ENCODE measurements around the gene LARP4B.

The LARP4B gene

DNA sequence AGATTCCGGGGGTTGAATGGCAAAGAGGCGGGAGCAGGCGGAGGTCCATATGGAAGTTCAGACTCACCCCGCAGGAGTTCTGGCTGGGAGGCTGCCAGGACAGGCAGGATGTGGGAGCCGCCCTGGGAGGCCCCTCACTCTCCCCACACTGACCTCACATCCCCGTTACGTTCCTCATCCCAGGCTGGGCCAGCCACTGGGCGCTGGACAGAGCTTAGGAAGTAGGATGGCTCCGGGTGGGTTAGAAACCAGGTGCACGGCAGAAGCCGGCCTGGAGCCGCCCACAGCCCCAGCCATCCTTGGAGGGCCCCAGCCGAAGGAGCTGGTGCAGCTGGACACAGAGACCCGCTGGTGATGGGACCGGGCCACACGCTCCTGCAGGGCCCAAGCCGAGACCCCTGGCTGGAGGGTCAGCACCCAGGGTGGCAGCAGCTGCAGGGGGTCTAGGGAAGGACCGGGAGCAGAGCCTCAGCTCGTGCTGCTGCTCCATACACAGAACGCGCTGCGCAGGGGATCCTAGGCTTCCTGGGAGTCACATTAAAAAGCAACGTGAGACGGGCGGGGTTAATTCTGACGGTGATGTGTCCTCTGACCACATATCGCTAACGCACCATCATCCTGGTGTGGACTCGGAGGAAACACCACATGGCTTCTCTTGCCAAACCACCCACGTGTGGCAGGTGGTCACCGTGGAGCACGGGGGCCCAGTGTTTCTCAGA lies 143.4 kb downstream of the LARP4B start:
- no peak for DNase-seq (ENCODE audit: low read depth in 3 of 3)

GRCh38 chr10:786633-787474 lies 144.7 kb downstream of the LARP4B start:
- no peak for DNase-seq (ENCODE audit: low read depth in 3 of 3)

DNA sequence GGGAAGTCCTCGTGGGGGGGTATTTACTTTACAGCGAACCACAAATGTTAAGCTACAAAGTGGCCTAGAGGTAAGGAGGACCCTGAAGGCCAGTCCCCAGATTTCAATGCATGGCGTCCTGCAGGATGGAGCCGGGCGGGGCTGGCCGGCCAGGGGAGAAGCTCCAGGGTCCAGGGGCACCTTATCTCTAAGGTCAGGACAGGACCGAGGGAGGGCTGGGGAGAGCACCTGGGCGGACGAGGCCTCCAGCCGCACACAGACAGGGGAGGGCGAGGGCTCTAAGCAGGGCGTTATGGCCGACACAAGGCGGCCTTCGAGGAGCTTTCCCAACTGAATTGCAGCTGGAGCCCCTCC lies 145.7 kb downstream of the LARP4B start:
- no peak for DNase-seq (ENCODE audit: low read depth in 3 of 3)

- no peak for DNase-seq (ENCODE audit: low read depth in 3 of 3)
Measured at GRCh38 chr10:785089-785860, 146.2 kb downstream of the LARP4B start.

- DNase-seq (ENCODE audit: low read depth in 3 of 3) = peak; percentile 31 to 77 (median 60)
Measured at GRCh38 chr10:784403-785088, 147.0 kb downstream of the LARP4B start.

DNA sequence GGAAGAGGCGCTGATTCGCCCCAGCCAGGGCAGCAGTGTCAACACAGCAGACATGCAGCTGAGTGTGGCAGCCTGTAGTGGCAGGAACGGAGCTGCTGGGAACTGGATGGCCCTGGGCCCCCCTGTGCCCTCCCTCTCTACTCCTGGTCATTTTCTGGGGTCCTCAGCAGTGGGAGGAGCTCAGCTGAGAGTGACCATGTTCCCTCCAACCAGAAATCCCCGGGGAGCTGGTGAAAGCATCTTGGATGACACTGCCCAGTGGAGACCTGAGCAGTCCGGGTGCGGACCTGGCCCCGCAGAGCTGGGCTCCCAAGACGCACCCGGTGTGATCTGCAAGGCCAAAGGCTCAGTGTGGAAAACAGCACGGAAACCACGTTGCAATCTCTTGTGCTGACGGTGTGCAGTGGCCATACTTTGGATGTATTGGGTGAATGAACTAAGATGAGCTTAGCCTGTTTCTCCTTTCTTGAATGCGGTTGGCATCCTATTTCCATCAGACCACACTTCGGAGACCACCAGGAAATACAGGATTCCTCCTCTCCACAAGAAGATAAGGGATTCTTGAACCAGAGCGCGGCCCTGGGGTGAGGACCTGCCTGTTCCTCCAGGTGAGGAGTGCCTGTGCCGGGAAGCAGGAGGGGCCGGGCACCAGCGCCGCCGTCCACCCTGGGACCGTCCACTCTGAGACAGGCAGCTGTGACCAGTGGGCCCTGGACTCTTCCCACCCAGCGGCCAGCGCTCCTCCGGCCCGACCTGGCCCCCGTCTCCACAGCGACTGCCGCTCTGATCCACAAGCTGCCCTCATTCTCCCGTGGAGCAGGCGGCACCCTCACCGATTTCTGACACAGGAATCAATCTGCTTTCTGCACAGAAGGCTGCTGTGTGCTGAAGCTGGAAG lies 148.5 kb downstream of the LARP4B start:
- no peak for DNase-seq (ENCODE audit: low read depth in 3 of 3)

GRCh38 chr10:780536-781524 lies 150.7 kb downstream of the LARP4B start:
- no peak for DNase-seq (ENCODE audit: low read depth in 3 of 3)

- DNase-seq (ENCODE audit: low read depth in 3 of 3) = no peak
Measured at GRCh38 chr10:778626-779330, 152.7 kb downstream of the LARP4B start.

- no peak for DNase-seq (ENCODE audit: low read depth in 3 of 3)
Measured at GRCh38 chr10:777913-778479, 153.5 kb downstream of the LARP4B start.

DNA sequence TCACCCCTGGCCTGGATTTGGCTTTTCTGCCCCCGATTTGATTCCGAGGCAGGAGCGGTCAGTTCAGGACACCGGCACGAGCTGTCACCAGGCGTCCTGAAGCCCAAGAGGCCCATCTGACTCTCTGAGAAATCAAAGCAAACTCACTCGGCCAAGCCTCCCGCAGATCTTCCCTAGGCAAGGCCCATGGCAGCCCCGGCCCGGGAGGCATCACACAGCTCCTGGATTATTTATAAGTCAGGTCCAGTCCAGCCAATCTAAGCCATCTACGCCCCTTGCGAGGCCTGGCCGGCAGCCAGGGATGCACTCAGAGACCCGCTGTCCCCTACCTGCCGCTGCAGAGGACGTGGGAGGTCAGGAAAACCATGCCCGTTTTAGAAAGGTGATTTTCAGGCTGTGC lies 154.7 kb downstream of the LARP4B start:
- DNase-seq (ENCODE audit: low read depth in 3 of 3) = no peak

DNA sequence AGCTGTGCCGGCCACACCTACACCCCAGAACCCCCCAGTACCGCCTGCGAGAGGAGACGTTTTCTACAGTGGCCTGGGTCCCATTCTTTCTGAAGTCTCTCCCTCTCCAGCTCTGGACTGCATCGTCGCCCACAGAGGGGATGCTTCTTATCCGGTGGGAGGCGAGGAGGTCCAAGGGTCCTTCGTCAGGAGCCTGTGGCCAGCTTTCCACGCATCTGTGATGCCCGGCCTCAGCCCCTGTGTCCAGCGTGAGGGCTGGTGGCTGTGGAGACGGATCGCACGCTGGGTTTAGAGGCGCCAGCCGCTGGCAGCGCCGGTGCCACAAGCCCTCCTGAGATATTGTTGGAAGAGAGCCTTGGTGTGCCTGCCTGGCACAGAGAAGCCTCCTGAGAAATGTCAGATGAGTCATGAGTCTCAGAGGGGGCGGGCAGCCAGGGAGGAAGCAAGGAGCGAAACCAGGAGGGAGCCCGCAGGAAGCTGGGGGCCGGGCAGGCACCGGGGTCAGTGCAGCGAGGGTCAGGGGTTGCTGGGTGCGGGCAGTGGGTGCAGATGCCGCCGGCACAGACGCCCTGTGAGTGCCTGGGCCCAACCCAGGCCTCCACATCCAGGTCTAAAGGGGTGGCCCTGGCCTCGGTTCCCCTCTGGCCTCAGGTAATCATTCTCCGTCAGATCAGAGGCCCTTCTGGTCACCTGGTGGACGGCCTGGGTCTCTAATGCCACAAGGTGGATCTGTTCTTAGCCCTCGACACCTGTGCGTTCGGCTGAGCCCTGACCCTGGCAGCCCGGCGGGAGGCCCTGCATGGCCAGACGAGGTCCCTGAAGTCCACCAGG lies 156.0 kb downstream of the LARP4B start:
- no peak for DNase-seq (ENCODE audit: low read depth in 3 of 3)

DNA sequence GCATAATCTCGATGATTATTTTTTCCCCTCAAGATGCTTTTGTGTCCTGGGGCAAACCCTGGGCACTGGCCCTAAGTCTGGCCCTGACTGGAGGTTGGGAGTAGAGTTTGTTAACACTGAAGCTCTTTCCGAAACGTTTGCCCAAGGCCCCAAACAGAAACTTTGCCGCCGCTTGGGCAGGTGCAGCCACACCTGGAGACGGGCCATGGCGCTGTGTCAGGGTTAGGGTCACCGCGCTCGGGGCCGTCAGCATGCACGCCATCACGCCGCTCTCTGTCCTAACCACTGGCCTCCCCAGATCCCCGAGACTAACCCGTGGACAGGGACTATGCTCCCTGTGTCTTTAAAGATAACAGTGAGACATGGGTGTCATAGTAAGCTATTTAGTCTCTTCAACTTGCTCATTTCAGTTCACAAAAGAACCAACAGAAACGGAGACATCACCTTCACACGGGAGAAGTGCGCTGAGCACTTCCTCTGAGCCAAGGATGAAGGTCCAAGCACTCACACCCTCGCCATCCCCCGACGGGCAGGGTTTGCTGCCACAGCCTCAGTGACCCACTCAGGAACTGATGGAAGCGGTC lies 156.8 kb downstream of the LARP4B start:
- DNase-seq (ENCODE audit: low read depth in 3 of 3) = no peak

GRCh38 chr10:774223-774622 lies 157.3 kb downstream of the LARP4B start:
- no peak for DNase-seq (ENCODE audit: low read depth in 3 of 3)

GRCh38 chr10:773562-774161 lies 157.8 kb downstream of the LARP4B start:
- DNase-seq (ENCODE audit: low read depth in 3 of 3) = no peak

- no peak for DNase-seq (ENCODE audit: low read depth in 3 of 3)
Measured at GRCh38 chr10:772227-772637, 159.3 kb downstream of the LARP4B start.

DNA sequence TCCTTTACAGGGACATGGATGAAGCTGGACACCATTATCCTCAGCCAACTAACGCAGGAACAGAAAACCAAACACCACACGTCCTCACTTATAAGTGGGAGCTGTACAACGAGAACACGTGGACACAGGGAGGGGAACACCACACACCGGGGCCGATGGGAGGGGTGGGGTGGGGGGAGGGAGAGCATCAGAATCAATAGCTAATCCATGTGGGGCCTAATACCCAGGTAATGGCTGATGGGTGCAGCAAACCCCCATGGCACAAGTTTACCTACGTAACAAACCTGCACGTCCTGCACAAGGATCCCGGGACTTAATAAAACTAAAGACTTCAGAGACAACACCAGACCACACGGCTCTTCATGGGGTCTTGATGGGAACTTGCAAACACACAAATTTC lies 159.9 kb downstream of the LARP4B start:
- no peak for DNase-seq (ENCODE audit: low read depth in 3 of 3)

DNA sequence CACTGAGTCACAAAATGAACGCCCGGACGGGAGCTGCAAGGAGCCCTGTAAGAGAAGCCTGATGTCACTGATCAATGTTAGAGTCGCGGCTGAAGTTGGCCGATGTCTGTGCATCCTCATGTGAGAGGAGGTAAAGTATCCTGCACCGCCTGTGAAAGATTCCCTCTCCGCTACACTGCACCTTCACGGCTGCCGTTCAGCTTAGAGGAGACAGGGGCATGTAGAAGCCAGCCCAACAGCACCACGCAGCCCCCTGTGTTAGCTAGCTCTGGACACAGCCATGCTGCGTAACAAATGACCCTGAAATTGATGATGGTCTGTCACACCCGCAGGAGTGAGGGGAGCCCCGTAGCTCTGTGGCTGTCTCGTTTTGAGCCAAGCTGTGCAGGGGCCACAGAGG lies 160.5 kb downstream of the LARP4B start:
- DNase-seq (ENCODE audit: low read depth in 3 of 3) = no peak

All from stimulated activated CD4-positive, alpha-beta T cell treated with anti-CD3 and anti-CD28 coated beads, TNF-alpha, amount 100 ng/mL, for 24 hours (primary cell).